ENCODE results near the gene SLC22A23. TPM values are rescaled to one million over a fixed set of nuclear protein-coding genes. Genes with fewer than 3 reads are reported as not detected.
A peak's percentile ranks its signal among the peaks of the same experiment; 100 is the strongest.

Gene SLC22A23, protein sequence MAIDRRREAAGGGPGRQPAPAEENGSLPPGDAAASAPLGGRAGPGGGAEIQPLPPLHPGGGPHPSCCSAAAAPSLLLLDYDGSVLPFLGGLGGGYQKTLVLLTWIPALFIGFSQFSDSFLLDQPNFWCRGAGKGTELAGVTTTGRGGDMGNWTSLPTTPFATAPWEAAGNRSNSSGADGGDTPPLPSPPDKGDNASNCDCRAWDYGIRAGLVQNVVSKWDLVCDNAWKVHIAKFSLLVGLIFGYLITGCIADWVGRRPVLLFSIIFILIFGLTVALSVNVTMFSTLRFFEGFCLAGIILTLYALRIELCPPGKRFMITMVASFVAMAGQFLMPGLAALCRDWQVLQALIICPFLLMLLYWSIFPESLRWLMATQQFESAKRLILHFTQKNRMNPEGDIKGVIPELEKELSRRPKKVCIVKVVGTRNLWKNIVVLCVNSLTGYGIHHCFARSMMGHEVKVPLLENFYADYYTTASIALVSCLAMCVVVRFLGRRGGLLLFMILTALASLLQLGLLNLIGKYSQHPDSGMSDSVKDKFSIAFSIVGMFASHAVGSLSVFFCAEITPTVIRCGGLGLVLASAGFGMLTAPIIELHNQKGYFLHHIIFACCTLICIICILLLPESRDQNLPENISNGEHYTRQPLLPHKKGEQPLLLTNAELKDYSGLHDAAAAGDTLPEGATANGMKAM
- total RNA-seq: 5.4 TPM
- long read RNA-seq, partial matches to known transcripts: 0 of 27 reads
- long read RNA-seq, other reads (novel, unspliced or antisense): 25 of 27 reads

GRCh38 chr6:3456898-3457709 lies at the start of gene SLC22A23:
Gene SLC22A23, minus strand, starts transcription at chr6:3457050. Its CDS starts 491 bp downstream, at chr6:3456559.
- peak; percentile 73 for DNase-seq
- intact Hi-C loops (cut with DNase I): loop anchor here (5.0 kb wide), 1 partner anchor 175 kb away; no protein-coding TSS in a partner anchor
- ATAC-seq (ENCODE audit: poor library complexity): peak; percentile 92

GRCh38 chr6:3506200-3506599 lies 49.4 kb upstream of the SLC22A23 start:
- DNase-seq (no peak), ATAC-seq (ENCODE audit: poor library complexity) (peak; percentile 64)
- intact Hi-C loops (cut with DNase I): no loop called here

DNA sequence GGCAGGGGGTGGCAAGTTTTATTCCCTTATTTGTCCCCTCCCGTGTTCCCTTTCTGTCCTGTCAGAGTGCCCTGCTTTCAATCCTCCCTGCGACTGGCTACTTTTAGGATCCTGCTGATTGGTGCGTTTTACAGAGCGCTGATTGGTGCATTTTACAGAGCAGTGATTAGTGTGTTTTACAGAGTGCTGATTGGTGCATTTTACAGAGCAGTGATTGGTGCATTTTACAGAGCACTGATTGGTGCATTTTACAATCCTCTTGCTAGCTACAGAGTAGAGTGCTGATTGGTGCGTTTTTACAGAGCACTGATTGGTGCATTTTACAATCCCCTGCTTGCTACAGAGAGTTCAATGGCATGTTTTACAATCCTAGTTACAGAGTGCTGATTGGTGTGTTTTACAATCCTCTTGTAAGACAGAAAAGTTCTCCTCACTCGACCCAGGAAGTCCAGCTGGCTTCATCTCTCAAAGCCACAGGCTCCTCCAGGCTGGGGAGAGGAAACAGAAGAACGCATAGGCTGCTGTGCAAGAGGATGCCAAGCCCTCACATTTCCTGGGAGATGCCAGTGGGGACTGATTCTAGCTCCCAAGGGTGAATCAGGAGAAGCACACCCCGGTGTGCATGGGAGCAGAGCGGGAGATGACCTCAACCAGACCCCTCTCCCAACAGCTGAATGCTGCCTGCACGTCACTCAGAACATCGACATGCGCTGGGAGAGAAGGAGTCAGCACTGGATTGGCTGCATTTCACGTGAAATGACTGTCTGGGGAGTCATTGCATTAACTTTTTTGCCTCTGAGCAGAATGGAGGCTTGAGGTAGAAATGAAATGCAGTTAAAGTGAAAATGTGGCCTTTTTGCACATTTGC lies 48.3 kb upstream of the SLC22A23 start:
- ATAC-seq (ENCODE audit: poor library complexity) (peak; percentile 52), DNase-seq (no peak)
- intact Hi-C loops (cut with DNase I): no loop called here

DNA sequence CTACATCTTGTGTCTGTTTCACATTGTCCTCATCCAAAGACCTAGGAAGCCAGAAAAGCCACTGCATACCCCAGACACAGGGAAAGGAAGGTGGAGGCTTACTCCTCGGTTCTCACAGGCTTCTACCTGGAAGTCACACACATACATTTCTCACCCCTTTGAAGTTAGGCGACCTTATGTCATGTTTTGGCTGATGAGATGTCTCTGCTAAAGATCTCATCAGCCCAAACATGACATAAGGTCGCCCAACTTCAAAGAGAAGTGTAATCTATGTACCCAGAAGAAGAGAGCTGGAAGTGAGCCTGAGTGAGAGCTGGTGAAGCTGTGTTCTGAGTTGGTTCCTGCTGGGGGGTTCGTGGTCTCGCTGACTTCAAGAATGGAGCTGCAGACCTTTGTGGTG lies 47.5 kb upstream of the SLC22A23 start:
- no peak for DNase-seq
- no peak for ATAC-seq (ENCODE audit: poor library complexity)
- intact Hi-C loops (cut with DNase I): no loop called here

DNA sequence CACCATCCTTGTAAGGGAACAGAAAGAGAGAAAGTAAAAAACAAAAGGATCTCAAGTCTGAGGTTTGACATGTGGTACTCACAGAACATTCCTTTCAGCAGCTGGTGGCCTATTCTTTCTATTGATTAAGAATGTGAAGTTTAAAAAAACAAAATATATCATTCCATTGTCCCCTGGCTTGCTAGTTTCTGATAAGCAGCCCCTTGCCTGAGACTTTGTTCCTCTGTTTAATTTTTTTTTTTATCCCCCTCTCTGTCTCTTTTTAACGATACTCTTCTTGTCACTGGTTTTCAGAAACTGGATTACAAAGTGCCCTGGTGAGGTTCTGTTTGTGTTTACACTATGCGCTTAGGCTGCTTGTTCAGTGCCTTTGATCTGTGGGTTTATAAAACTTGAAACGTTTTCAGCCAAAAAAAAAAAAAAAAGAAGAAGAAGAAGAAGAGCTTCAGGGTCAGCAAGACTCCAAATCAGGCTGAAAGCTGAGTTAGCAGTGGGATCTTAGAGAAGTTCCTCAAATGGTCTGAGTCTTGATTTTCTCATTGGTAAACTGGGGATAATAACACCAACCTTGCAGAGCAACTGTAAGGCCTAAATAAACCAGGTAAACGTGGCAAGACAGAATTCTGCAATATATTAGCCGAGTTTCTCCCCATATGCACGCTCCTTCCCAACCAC lies 45.1 kb upstream of the SLC22A23 start:
- intact Hi-C loops (cut with DNase I): no loop called here
- peak; percentile 12 for ATAC-seq (ENCODE audit: poor library complexity)
- DNase-seq: no peak

DNA sequence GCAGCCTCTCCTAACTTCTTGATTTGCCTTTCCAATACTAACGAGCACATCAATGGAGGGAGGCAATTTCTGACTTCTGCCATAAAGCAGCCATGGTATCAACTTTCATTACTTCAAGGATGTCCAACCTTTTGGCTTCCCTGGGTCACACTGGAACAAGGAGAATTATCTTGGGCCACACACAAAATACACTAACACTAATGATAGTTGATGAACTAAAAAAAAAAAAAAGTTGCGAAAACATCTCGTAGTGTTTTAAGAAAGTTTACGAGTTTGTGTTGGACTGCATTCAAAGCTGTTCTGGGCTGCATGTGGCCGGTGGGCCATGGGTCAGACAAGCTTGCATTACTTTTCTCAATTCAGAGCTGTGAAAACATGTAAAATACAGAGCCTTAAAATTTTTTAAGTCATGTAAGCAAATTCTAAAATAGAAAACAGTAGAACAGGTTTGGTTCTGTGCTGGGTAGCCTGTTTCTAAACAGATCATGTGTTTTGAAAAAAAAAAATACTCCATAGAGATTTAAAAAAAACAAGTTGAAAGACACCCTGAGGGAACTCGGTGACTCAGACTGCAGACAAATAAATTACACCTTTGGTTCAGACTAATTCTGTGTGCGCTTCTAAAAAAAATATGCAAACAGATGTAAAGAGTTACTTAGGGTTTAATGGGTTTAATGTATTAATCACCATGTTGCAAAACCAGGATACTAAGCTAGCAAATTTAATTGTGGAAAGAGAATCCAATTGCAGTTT lies 43.6 kb upstream of the SLC22A23 start:
- intact Hi-C loops (cut with DNase I): no loop called here
- ATAC-seq (ENCODE audit: poor library complexity): no peak
- DNase-seq: no peak

DNA sequence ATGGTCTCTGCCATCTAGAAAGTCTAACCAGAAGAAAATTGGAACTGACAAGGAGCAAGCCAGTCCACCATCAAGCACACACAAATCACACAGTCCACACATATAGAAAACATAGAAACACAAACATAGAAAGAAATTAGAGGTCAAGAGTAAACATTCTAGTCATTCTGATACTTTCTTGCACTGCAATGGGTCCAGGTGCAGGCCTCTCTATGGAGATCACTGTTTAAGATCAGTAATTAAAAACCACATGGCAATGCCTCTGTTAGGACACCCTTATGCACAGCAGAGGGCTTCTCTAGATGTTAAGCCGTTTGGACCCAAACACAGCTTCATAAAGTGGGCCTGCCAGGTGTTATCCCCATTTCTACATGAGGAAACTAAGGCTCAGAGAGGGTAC lies 42.8 kb upstream of the SLC22A23 start:
- DNase-seq (no peak), ATAC-seq (ENCODE audit: poor library complexity) (no peak)
- intact Hi-C loops (cut with DNase I): no loop called here

GRCh38 chr6:3496395-3496794 lies 39.5 kb upstream of the SLC22A23 start:
- ATAC-seq (ENCODE audit: poor library complexity) (no peak), DNase-seq (no peak)
- intact Hi-C loops (cut with DNase I): no loop called here

GRCh38 chr6:3494391-3495100 lies 37.7 kb upstream of the SLC22A23 start:
- ATAC-seq (ENCODE audit: poor library complexity) (no peak), DNase-seq (no peak)
- intact Hi-C loops (cut with DNase I): no loop called here

DNA sequence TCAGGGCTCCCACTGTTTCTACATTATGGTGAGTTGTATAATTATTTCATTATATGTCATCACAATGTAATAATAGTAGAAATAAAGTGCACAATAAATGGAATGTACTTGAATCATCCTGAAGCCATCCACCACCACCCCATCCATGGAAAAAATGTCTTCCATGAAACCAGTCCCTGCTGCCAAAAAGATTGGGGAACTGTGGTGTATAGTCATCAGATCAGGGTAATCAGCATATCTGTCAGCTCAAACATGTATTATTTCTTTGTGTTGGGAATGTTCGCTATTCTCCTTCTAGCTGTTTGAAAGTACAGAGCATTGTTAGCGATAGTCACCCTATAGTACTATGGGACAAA lies 33.8 kb upstream of the SLC22A23 start:
- intact Hi-C loops (cut with DNase I): no loop called here
- no peak for DNase-seq
- ATAC-seq (ENCODE audit: poor library complexity): no peak

DNA sequence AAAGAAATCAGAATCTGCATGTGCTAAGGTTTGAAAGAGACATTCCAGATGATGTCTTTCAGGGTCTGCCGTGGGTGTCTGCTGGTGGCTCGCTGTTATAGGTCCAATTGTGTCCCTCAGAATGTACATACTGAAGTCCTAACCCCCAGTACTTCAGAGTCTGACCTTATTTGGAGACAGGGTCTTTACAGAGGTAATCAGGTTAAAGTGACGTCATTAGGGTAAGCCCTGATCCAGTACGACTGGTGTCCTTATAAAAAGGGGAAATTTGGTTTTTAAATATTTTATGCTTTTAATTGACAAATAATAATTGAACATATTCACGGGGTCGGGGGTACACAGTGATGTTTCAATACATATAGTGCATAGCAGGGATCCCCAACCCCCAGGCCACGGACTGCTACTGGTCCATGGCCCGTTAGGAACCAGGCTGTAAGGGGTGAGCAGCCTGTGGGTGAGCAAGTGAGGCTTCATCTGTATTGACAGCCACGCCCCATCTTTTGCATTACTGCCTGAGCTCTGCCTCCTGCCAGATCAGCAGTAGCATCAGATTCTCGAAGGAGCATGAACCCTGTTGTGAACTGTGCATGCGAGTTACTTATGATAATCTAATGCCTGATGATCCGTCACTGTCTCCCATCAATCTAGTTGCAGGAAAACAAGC lies 33.2 kb upstream of the SLC22A23 start:
- intact Hi-C loops (cut with DNase I): no loop called here
- no peak for ATAC-seq (ENCODE audit: poor library complexity)
- DNase-seq: no peak

- intact Hi-C loops (cut with DNase I): no loop called here
- ATAC-seq (ENCODE audit: poor library complexity) (no peak), DNase-seq (no peak)
Observed at GRCh38 chr6:3489027-3489757, 32.3 kb upstream of the SLC22A23 start.

GRCh38 chr6:3484946-3485345 lies 28.1 kb upstream of the SLC22A23 start:
- intact Hi-C loops (cut with DNase I): no loop called here
- no peak for ATAC-seq (ENCODE audit: poor library complexity)
- DNase-seq: no peak

DNA sequence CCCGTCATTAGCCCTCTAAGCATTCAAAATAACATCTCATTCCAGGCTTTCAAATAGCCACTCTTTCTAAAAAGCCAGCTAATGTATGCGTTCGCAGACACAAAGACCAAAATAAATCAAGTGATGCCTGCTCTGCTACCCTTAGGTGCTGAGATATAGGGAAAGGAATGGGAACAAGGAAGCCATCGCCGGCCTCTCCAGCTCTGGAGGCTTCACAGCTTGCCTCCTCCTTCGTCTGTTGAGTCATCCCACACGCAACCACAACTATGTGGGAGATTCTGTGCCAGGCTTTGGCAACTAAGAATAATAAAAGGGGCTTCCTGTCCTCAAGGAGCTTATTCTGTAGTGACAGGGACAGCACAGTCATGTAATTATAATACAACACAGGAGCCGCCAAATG lies 27.3 kb upstream of the SLC22A23 start:
- intact Hi-C loops (cut with DNase I): no loop called here
- ATAC-seq (ENCODE audit: poor library complexity) (no peak), DNase-seq (no peak)

DNA sequence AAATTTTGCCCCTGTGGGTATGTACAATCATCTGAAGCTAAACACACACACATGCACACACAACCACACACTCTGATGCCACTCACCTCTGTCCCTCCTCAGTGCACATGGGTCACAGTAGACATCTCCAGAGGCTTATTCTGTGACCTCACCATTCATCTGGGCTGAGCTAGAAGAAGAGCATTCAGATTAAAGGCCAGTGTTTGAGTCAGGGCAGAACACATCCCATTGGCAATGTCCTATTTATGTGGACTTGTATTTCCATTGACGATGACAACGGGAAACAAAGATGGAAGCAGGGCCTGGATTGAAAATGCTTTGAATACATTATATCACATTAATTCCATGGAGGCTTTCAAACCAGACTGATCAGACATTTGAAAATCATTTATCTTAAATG lies 26.8 kb upstream of the SLC22A23 start:
- ATAC-seq (ENCODE audit: poor library complexity): no peak
- intact Hi-C loops (cut with DNase I): no loop called here
- DNase-seq: no peak

GRCh38 chr6:3482869-3483268 lies 26.0 kb upstream of the SLC22A23 start:
- intact Hi-C loops (cut with DNase I): no loop called here
- no peak for ATAC-seq (ENCODE audit: poor library complexity)
- no peak for DNase-seq

Data from Right ventricle myocardium superior (tissue), 1 donor.